ENCODE results near the gene APBA2. TPM values are rescaled to one million over a fixed set of nuclear protein-coding genes. Genes with fewer than 3 reads are reported as not detected.

The APBA2 gene
- total RNA-seq, 4 donors from 2014 or later: 2.3 to 15.0 (median 4.6) TPM; not detected in 1

- H3K4me1 ChIP-seq: no peaks in the 10 kb centered on the region
- H3K36me3 ChIP-seq: no peaks in the 10 kb centered on the region
- intact Hi-C loops (cut with DNase I; ENCODE audit: low total_unique reads): no loop called here
- H3K9me3 ChIP-seq: no peaks in the 10 kb centered on the region
- H3K27me3 ChIP-seq: no peaks in the 10 kb centered on the region
- no peak overlapping the region for H3K27ac ChIP-seq
- TF ChIP-seq CTCF (IDR thresholded peaks at IDR 0.05): no peak
- TF ChIP-seq POLR2A (IDR thresholded peaks at IDR 0.05): no peak
- DNase-seq: no peak
- H3K4me3 ChIP-seq: no peak overlapping the region
Measured at GRCh38 chr15:29065571-29065970, 179.8 kb downstream of the APBA2 start.

DNA sequence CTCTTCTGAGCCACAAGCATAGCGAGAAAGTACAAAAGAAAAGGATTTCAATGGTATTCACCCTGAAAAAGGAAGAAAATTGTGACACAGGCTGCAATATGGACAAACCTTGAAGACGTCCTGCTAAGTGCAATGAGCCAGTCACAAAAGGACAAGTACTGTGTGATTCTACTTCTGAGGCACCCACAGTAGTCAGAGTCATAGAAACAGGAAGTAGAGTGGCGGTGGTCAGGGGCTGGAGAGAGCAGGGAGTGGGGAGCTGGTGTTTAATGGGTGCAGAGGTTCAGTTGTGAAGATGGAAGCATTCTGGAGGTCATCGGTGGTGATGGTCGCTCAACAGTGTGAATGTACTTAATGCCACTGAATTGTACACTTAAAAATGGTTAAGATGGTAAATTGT lies 180.5 kb downstream of the APBA2 start:
- no peak for DNase-seq
- Histone ChIP-seq H3K27me3 (no peaks in the 10 kb centered on the region), H3K9me3 (no peaks in the 10 kb centered on the region), H3K4me1 (no peaks in the 10 kb centered on the region), H3K27ac (no peak overlapping the region), H3K36me3 (no peaks in the 10 kb centered on the region), H3K4me3 (no peak overlapping the region)
- intact Hi-C loops (cut with DNase I; ENCODE audit: low total_unique reads): no loop called here
- TF ChIP-seq CTCF (IDR thresholded peaks at IDR 0.05) (no peak), POLR2A (IDR thresholded peaks at IDR 0.05) (no peak)

DNA sequence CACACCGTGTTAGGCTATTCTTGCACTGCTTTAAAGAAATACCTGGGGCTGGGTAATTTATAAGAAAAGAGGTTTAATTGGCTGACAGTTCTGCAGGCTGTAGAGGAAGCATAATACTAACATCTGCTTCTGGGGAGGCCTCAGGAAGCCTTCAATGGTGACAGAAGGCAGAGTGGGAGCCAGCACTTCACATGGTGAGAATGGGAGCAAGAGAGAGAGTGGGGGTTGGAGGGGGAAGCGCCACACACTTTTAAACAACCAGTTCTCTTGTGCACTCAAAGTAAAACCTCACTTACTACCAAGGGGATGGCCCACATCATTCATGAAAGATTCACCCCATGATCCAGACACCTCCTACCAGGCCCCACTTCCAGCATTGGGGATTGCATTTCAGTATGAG lies 181.1 kb downstream of the APBA2 start:
- Histone ChIP-seq H3K27ac (no peak overlapping the region), H3K36me3 (no peaks in the 10 kb centered on the region), H3K9me3 (no peaks in the 10 kb centered on the region), H3K27me3 (no peaks in the 10 kb centered on the region), H3K4me3 (no peak overlapping the region), H3K4me1 (no peaks in the 10 kb centered on the region)
- no peak for DNase-seq
- intact Hi-C loops (cut with DNase I; ENCODE audit: low total_unique reads): no loop called here
- TF ChIP-seq POLR2A (IDR thresholded peaks at IDR 0.05) (no peak), CTCF (IDR thresholded peaks at IDR 0.05) (no peak)

DNA sequence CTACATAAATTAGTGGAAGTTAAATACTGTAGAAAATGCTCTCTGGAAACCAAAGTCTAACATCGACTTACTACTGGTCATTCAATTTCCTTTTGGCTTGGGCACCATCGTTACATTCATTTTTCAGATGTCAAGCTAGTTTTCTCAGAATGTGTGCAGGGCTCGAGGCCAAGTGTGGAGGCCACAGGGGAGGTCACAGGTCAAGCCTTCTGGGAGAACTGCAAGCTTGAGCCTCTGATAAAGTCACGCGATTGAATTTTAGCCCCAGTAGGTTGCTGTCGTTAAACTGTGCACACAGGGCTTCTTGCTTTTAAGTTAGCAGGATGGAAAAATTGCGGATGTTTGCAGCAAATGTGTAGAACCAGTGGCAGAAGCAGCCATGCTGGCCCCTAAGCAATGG lies 182.2 kb downstream of the APBA2 start:
- Histone ChIP-seq H3K9me3 (no peaks in the 10 kb centered on the region), H3K4me3 (no peak overlapping the region), H3K36me3 (no peaks in the 10 kb centered on the region), H3K27ac (no peak overlapping the region), H3K27me3 (no peaks in the 10 kb centered on the region), H3K4me1 (no peaks in the 10 kb centered on the region)
- intact Hi-C loops (cut with DNase I; ENCODE audit: low total_unique reads): no loop called here
- DNase-seq: no peak
- no peak for TF ChIP-seq CTCF (IDR thresholded peaks at IDR 0.05)
- TF ChIP-seq POLR2A (IDR thresholded peaks at IDR 0.05): no peak

DNA sequence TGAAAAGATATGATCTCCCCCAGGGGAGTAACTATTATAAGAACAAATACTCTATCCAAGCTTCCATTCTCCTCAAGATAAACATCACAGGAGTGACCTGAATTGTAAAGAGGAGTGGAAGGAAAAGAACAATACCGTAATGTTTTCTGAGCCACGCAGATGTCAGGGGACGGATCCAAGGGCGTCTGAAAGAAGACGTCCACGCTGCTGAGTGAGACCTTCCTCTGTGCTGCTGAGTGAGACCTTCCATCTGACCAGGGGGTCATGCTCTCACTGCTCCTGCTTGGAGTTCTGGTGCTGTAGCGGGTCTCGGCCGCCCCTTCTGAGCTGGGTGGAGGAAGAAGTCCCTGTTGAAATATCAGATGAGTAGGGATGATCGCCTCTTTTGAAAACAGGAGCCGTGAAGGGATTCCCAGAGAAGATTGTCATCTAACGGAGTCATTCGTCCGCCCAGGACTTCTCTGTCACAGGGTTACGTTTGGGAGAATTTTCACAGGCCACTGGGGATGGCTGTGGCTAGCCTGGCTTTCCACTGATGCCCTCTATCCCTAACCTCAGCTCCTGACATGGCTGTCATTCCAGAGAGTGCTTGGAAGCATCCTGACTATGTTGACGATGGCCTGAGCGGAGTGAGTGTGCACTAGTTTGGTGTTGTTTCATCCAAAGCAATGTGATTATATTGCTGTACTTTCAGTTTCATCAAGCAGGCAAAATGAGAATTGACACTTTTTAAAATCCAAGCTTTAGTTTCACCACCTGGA lies 184.9 kb downstream of the APBA2 start:
- no peak for TF ChIP-seq POLR2A (IDR thresholded peaks at IDR 0.05)
- no peak for TF ChIP-seq CTCF (IDR thresholded peaks at IDR 0.05)
- Histone ChIP-seq H3K36me3 (no peaks in the 10 kb centered on the region), H3K9me3 (no peaks in the 10 kb centered on the region), H3K4me1 (no peaks in the 10 kb centered on the region), H3K4me3 (no peak overlapping the region), H3K27ac (no peak overlapping the region), H3K27me3 (no peaks in the 10 kb centered on the region)
- intact Hi-C loops (cut with DNase I; ENCODE audit: low total_unique reads): no loop called here
- DNase-seq: no peak
